Hippocampal formation (tissue), 2 donors: ENCODE data around the gene UBE2D2.
A peak's percentile ranks its signal among the peaks of the same experiment; 100 is the strongest.

Source experiments
- DNase-seq, 2 donors: peaks; one replicate each; lab custom pipeline; 2025; lab: John Stamatoyannopoulos, UW

UBE2D2 gene

DNA sequence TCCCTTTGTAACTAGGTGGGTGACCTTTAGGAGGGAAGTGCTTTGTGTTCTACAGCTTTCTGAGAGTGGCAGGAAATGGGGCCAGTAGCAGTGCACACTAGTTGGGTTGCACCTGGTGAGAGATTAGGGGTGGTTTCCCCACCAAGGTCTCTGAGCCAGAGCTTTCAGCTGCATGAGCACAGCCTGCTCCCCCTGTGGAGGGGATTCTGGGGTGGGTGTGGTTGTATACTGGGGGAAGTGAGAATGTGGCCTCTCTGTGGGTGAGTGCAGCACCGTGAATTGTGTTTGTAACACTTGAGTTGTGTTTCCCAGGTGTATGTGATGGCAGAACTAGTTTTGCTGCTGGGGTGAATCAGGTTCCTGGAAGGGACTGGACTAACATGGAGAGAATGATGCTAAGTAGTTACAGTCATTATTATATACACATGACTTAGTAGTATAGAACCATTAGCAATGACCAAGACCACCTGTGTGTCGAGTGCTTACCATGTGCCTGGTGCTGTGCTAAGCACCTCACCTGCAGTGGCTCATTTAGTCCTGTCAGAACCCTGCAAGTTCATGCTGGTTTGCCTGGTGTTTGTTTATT lies 75.2 kb downstream of the UBE2D2 start:
- DNase-seq = no peak

GRCh38 chr5:139636975-139637408 lies 75.9 kb downstream of the UBE2D2 start:
- no peak for DNase-seq

DNA sequence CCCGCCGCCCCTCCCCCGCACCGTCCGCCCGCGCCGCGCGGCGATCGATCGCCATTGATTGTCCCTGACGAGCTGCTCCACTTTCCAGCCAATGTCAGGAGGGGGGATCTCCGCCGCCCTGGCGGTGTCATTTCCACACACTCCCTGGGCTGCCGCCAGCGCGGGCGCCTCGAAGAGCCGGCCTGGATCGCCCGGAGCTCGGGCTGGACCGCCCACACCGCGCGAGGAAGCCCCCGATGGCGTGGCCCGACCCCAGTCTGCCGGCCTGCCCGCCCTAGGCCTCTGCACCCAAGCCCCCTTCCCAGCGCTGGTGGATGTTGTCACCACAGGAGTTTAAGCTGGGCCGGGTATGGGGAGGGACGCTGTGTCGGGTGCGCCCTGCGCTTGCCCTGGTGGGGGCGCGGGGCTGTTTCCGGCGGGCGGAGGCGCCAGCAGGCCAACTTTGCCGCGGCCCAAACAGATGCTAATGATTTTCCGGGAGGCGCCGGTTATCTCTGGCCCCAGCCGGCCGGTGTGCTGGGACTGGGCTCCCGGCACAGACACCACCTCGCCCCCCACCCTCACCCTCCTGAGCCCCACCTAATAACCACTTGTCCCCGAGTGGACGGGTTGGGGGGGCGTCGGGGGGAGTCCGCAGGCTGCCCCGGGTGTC lies 76.4 kb downstream of the UBE2D2 start:
- DNase-seq = peak in 1 of 2 donors; percentile 68

DNA sequence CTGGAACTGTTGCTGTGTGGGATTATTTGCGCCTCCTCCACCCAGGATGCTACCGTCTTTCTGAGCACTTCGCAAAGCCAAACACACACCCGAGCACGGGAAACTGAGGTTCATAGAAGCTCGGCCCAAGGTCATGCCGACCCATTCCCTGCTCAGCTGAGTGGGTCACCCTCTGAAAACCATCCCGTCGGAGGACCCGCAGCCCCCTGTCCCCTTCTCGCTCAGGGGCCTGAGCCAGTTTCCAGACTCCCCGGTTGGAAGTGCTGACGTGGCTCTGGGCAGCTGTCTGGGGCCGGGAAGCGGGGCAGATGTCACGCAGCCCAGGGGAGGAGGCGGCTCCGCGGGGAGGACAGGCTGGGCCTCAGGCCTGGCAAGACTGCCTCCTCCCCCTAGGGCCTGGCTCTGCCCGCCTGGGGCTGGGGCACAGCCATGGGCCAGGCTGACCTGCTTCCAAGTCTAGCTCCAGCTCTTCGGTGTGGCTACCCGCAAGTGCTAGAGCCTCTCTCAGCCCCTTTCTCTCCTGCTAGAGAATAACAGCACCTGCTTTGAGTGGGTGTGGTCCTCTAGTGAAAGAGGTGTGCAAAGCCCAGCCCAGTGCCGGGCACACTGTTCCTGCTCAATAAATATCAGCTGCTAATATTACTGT lies 77.1 kb downstream of the UBE2D2 start:
- DNase-seq = peak; percentile 83 to 87

DNA sequence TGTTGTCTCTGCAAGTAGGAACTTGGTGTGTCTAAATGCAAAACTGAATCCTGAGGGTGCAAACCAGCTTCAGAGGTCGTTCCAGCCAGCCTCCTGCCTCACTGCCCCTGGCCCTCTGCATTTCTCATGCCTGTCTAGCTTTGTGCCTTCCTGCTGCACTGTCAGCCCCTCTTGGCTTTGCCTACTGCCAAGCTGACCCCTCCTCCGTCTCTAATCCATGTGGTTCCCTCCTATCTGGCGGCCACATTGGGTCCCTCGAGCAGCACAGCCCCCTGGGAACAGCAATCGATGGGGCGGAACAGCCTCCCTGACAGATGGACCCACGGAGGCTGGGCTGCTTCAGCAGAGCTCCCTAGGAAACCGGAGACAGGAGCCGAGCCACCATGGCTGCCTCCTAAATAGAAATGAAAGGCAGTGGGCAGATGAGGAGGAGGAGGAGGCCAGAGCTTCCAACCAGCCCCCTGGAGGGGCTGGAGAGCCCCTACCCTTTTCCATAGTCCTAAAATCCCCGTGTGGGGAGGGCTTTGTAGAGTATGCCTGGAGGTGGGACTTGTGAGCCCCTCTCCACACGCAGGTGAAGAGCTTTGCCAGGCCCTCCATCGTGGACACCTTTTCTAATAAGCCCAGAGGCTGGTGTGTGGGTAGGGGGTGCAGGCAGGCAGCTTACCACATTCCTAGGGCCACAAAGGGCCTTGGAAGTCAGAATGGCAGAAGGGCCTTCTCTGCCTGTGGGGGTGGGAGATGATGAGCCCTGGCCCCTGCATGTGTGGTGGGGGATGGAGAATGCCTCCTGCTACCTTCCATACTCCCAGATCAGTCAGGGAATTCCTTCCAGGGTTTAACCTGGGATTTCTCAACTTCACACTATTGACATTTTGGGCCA lies 77.8 kb downstream of the UBE2D2 start:
- no peak for DNase-seq

- no peak for DNase-seq
These were observed 78.7 kb downstream of the UBE2D2 start for GRCh38 chr5:139639619-139640380.

DNA sequence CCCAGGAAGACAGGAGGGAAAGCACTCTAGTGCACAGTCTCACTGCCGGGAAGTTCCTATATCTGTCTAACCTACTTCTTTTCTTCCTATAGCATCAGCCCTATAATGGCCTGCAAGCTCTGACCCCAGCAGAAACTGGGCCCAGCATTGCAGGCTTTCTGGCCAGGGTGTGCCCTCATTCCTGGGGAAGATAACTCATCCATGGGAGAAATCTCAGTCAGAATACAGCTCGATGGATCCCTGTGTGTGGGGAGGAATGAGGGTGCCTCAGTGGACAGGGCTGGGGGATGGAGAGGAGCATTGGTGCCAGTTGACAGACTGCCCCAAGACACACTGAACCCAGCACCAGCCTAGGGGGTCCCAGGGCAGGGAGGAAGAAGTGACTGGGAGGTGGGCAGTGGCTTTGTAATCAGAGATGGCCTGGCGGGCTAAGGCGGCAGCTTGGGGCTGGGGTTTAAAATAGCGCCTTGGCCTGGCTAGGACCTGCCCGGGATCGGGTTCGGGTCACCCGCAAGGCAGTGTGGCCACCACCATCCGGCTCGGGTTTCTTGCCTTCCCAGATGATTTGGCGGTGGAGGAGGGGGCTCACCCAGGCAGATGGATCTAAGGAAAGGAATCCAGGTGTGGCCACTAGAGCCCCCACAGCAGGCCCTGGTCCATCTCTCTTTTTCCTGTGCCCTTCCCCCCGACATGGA lies 79.4 kb downstream of the UBE2D2 start:
- no peak for DNase-seq

DNA sequence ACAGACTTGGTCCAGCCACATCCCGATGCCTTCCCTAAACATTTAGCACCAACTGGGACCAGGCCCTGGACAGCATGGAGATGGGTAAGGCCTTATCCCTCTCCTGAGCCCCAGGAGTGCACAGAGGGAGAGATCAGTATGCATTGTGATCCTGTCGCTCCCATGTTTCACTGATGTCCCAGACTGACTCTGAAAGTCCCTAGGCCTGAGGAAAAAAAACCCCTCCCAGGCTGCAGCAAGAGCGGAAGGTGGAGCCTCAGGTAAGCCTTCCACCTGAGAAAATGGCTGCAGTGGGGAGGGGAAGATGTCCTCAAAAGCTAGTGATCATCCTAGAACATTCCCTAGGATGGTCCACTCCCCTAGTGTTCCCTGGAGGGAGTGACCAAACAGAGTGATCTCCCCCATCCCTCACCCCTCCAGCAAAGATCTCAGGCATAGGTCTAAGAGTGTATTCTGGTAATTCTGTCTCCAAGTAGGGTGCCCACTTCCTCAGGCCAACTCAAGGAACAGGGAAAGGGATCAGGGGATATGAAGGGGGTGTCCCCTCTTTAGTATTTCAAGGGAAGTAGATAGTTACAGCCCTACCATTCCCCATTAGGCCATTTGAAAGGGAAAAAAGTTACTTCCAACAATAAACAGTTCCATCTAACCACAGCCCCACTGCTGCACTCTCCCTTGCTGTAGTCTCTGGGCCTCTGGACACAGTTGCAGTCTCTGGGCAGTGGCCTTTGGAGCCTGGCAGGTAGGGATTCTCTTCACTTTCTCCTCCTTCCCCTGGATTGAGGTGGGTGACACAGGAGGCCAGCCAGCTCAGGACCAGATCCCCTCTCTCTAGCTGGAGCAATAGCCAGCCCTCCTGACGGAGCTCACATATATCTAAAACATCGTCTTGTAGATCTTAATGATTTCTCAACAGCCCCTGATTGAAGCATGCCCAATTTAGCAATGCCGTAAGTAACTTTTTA lies 80.3 kb downstream of the UBE2D2 start:
- no peak for DNase-seq

GRCh38 chr5:139642213-139642612 lies 81.1 kb downstream of the UBE2D2 start:
- DNase-seq = no peak

GRCh38 chr5:139642891-139643871 lies 82.0 kb downstream of the UBE2D2 start:
- no peak for DNase-seq

- no peak for DNase-seq
These were observed 82.9 kb downstream of the UBE2D2 start for GRCh38 chr5:139644001-139644456.

- no peak for DNase-seq
These were observed 83.7 kb downstream of the UBE2D2 start for GRCh38 chr5:139644646-139645429.

DNA sequence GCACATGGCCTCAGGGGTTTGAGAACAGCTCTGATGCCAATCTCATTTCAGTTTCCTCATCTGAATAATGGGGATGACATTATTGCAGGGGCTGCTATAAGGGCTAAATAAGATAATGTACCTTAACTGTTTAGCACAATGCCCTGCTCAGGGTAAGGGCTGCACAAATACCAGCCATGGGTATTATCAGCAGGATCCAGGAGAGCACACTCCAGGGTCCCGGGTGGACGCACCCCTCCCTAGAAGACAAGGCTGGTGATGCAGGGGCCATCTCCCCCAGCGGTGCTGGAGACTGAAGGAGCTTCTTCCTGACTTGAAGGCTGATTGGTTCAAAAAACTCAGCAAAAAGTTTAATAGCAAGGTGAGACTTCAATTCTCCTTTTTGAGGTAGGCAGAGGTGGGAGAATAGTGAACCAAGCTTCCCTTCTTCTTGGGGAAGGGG lies 84.3 kb downstream of the UBE2D2 start:
- no peak for DNase-seq

- no peak for DNase-seq
These were observed 85.0 kb downstream of the UBE2D2 start for GRCh38 chr5:139646111-139646510.

DNA sequence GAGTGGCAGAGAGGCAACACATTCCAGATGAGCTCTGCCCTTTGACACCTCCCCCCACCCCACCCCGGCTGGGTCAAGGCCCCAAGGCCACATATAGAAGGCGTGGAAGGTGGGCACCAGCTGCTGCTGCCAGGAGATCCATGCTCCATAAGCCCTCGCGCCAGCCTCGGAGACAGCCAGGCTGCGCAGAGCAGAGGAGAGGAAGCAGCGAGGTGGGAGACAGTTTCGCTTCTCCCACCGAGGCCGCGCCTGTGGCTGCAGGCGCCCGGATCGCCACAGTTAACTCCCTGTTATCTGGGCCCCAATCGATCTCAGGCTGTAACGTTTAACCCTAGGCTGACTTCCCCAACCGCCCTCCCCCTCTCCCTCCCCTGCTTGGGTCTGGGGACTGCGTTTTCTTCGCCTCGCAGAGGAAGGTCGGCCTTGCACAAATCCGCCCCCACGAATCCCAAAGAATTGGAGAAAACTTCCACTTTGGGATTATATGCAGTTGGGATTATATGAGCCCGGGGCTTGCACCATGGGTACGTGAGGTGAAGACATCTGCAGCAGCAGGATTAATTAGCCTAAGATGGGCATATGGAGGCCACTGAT lies 85.9 kb downstream of the UBE2D2 start:
- DNase-seq = no peak

DNA sequence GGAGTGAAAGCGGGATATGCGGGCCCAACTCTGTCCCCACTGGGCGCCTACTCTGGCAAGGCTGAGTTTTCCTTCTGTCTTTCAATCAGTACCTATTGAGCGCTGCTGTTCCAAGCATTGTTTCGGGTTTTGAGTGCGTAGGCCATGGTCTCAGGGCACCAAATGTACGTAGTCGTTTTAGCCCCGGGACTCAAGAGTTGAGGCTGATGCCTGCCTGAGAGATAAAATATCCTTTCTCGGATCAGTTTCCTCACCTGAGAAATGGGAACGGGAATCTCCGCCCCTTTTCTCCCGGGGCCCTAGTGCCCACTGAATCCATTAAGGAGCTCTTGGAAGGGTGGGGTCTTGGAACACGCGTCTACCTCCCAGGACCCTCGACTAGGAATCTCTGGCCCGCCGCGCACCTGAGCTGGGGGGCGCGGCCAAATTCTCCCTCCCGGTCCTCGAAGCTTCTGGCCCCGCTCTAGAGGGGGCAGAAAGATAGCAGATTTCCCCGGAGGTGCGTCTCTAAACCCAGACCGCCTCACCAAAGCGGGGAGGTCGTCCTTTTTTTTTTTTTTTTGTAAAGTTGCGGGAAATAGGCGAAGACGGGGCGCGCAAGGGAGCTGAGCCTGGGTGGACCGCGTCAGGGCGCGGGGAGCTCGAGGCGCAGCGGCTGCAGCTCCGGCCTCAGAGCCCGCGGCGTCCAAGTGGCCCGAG lies 86.5 kb downstream of the UBE2D2 start:
- DNase-seq = no peak
